Measurements from ENCODE around the gene RGS7.
"Not testable (repeated sequence)": the region's sequence is repeated elsewhere in the genome, so short reads cannot be mapped to it uniquely, and the experiment has no call there.

RGS7 gene

GRCh38 chr1:240980342-240980741, 376.7 kb downstream of the RGS7 start:
- Histone ChIP-seq H3K4me2 (no peak overlapping the region), H3K27ac (no peak overlapping the region), H3K36me3 (no peaks in the 10 kb centered on the region), H3K4me3 (no peak overlapping the region), H4K20me1 (no peaks in the 10 kb centered on the region), H3K4me1 (no peaks in the 10 kb centered on the region), H3K9me3 (no peaks in the 10 kb centered on the region), H3K27me3 (no peaks in the 10 kb centered on the region), H3K9ac (no peak overlapping the region)
- TF ChIP-seq Cebpa-rat (IDR thresholded peaks at IDR 0.05): no peak

GRCh38 chr1:240976685-240977084, 380.3 kb downstream of the RGS7 start:
- Histone ChIP-seq H3K9me3 (no peaks in the 10 kb centered on the region), H3K4me2 (no peak overlapping the region), H3K9ac (no peak overlapping the region), H3K36me3 (no peaks in the 10 kb centered on the region), H3K27ac (no peak overlapping the region), H3K4me3 (no peak overlapping the region), H3K27me3 (no peaks in the 10 kb centered on the region), H3K4me1 (no peaks in the 10 kb centered on the region), H4K20me1 (no peaks in the 10 kb centered on the region)
- no peak for TF ChIP-seq Cebpa-rat (IDR thresholded peaks at IDR 0.05)

DNA sequence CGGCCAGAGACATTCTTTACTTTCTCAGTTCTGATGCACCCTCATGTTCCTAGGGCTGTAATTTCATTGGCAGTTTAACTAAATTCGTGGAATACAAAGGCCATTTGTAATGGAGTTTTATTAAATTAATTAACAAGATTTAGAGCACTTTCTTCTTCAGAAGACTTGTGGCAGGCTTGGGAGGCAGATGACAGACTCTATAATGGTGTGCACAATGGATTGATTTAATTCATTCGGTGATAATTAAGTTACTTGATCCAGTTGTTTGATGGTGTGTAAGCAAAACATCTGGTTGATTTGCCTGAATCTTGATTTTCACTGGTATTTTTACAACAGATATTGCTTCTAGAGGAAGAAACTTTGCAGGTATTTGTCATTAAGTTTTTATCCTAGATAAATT, 383.1 kb downstream of the RGS7 start:
- no peak overlapping the region for H3K4me2 ChIP-seq
- H3K4me3 ChIP-seq: no peak overlapping the region
- TF ChIP-seq Cebpa-rat (IDR thresholded peaks at IDR 0.05): no peak
- no peaks in the 10 kb centered on the region for H3K27me3 ChIP-seq
- no peaks in the 10 kb centered on the region for H3K9me3 ChIP-seq
- H3K36me3 ChIP-seq: no peaks in the 10 kb centered on the region
- H3K27ac ChIP-seq: no peak overlapping the region
- H3K9ac ChIP-seq: no peak overlapping the region
- H4K20me1 ChIP-seq: no peaks in the 10 kb centered on the region
- H3K4me1 ChIP-seq: no peaks in the 10 kb centered on the region

DNA sequence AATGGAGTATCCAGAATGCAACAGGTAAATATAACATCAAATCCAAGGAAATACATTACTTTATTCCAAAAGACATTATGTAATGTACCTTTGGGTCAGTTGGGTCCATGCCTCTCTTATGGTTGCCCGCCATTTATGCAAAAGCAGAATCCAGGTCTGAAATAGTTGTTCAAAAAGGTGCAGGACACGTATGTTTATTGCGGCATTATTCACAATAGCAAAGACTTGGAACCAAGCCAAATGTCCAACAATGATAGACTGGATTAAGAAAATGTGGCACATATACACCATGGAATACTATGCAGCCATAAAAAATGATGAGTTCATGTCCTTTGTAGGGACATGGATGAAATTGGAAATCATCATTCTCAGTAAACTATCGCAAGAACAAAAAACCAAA, 384.9 kb downstream of the RGS7 start:
- not testable (repeated sequence) for H3K27ac ChIP-seq, H3K4me3 ChIP-seq, H3K36me3 ChIP-seq, H3K27me3 ChIP-seq, H3K9me3 ChIP-seq, H3K4me1 ChIP-seq, H3K4me2 ChIP-seq, H4K20me1 ChIP-seq, H3K9ac ChIP-seq

DNA sequence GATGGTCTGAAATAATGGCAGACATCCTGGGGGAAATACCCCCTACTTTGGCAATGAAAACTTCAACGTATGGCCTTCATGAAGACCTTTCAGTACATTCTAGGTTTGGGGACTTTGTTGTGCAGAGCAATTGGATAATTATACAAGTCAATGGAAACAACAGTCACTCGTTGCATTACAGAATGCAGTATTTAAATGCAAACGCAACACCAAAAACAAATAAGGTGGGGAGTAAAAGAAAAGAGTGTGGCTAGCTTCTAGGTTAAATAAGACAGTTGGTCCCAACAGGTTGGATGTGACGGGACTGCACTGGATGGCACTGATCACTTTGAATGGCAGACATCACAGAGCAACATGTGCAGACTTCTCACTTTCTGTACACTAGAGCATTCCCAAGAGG, 386.8 kb downstream of the RGS7 start:
- H3K4me2 ChIP-seq: no peak overlapping the region
- H3K9me3 ChIP-seq: no peaks in the 10 kb centered on the region
- H4K20me1 ChIP-seq: no peaks in the 10 kb centered on the region
- no peak for TF ChIP-seq Cebpa-rat (IDR thresholded peaks at IDR 0.05)
- no peaks in the 10 kb centered on the region for H3K4me1 ChIP-seq
- H3K4me3 ChIP-seq: no peak overlapping the region
- no peaks in the 10 kb centered on the region for H3K27me3 ChIP-seq
- no peak overlapping the region for H3K27ac ChIP-seq
- no peak overlapping the region for H3K9ac ChIP-seq
- no peaks in the 10 kb centered on the region for H3K36me3 ChIP-seq

- Histone ChIP-seq H3K27ac (no peak overlapping the region), H3K9ac (no peak overlapping the region)
- no peak for TF ChIP-seq Cebpa-rat (IDR thresholded peaks at IDR 0.05)
These were observed 388.1 kb downstream of the RGS7 start for GRCh38 chr1:240968864-240969263.

GRCh38 chr1:240967070-240967724, 389.8 kb downstream of the RGS7 start:
- Histone ChIP-seq H3K27ac (no peak overlapping the region), H3K36me3 (no peaks in the 10 kb centered on the region), H4K20me1 (no peaks in the 10 kb centered on the region), H3K27me3 (no peaks in the 10 kb centered on the region), H3K9me3 (no peaks in the 10 kb centered on the region), H3K4me1 (0 out of 2 replicates have a peak, but pooled peaks cover 1% of the 10 kb centered on the region), H3K9ac (no peak overlapping the region), H3K4me3 (no peak overlapping the region), H3K4me2 (no peak overlapping the region)
- no peak for TF ChIP-seq Cebpa-rat (IDR thresholded peaks at IDR 0.05)

More at GRCh38 chr1:240968864-240969263, 388.1 kb downstream of the RGS7 start:
- Histone ChIP-seq H3K4me2 (no peak overlapping the region), H3K27me3 (no peaks in the 10 kb centered on the region), H3K4me3 (no peak overlapping the region), H3K9me3 (no peaks in the 10 kb centered on the region), H4K20me1 (no peaks in the 10 kb centered on the region), H3K36me3 (no peaks in the 10 kb centered on the region), H3K4me1 (no peaks in the 10 kb centered on the region)

- H4K20me1 ChIP-seq: no peaks in the 10 kb centered on the region
- H3K36me3 ChIP-seq: no peaks in the 10 kb centered on the region
- 0 out of 2 replicates have a peak, but pooled peaks cover 6% of the 10 kb centered on the region for H3K4me1 ChIP-seq
- no peak overlapping the region for H3K4me3 ChIP-seq
- no peak overlapping the region for H3K4me2 ChIP-seq
- H3K9ac ChIP-seq: no peak overlapping the region
- no peak overlapping the region for H3K27ac ChIP-seq
- no peaks in the 10 kb centered on the region for H3K27me3 ChIP-seq
- TF ChIP-seq Cebpa-rat (IDR thresholded peaks at IDR 0.05): no peak
- no peaks in the 10 kb centered on the region for H3K9me3 ChIP-seq
These were observed 391.4 kb downstream of the RGS7 start for GRCh38 chr1:240965581-240966091.

- Histone ChIP-seq H3K4me2 (no peak overlapping the region), H3K4me1 (0 out of 2 replicates have a peak, but pooled peaks cover 6% of the 10 kb centered on the region), H3K9ac (no peak overlapping the region), H3K9me3 (no peaks in the 10 kb centered on the region), H3K36me3 (no peaks in the 10 kb centered on the region), H3K27ac (no peak overlapping the region), H3K4me3 (no peak overlapping the region), H4K20me1 (no peaks in the 10 kb centered on the region), H3K27me3 (no peaks in the 10 kb centered on the region)
- no peak for TF ChIP-seq Cebpa-rat (IDR thresholded peaks at IDR 0.05)
These were observed 394.9 kb downstream of the RGS7 start for GRCh38 chr1:240962086-240962485.

DNA sequence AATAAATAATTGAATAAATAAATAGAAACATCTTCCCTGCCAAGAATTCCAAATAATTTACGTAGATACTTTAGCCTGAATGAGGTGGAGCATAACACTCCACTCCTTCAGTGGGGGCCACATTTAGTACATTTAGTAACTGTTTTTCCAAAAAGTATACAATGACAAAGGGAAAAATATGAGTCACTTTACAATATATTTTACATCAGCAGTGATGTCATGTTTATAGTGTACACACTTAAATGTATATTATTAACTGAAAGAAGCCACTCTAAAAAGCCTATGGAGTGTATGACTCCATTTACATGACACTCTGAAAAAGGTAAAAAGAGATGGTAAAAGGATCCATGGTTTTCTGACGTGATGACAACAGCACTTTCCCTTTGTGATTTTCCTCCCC, 400.6 kb downstream of the RGS7 start:
- Histone ChIP-seq H3K27me3 (no peaks in the 10 kb centered on the region), H4K20me1 (no peaks in the 10 kb centered on the region), H3K36me3 (no peaks in the 10 kb centered on the region), H3K4me1 (no peaks in the 10 kb centered on the region), H3K9me3 (no peaks in the 10 kb centered on the region), H3K9ac (no peak overlapping the region), H3K4me2 (no peak overlapping the region), H3K4me3 (no peak overlapping the region), H3K27ac (no peak overlapping the region)
- no peak for TF ChIP-seq Cebpa-rat (IDR thresholded peaks at IDR 0.05)

GRCh38 chr1:240956020-240956419, 401.0 kb downstream of the RGS7 start:
- Histone ChIP-seq H3K27ac (no peak overlapping the region), H3K27me3 (no peaks in the 10 kb centered on the region), H3K4me2 (no peak overlapping the region), H3K4me1 (no peaks in the 10 kb centered on the region), H3K4me3 (no peak overlapping the region), H4K20me1 (no peaks in the 10 kb centered on the region), H3K9ac (no peak overlapping the region), H3K9me3 (no peaks in the 10 kb centered on the region), H3K36me3 (no peaks in the 10 kb centered on the region)
- no peak for TF ChIP-seq Cebpa-rat (IDR thresholded peaks at IDR 0.05)
